Astrocyte of the cerebellum (primary cell): ENCODE data around the gene ANAPC10.
A peak's percentile ranks its signal among the peaks of the same experiment; 100 is the strongest.
"Not testable (repeated sequence)": the region's sequence is repeated elsewhere in the genome, so short reads cannot be mapped to it uniquely, and the experiment has no call there.

Source experiments
- DNase-seq: peaks from one replicate; pipeline ENCODE4 v3.0.0-alpha.2; 2011; ENCODE audit warnings: low read depth
- H3K4me3 ChIP-seq: 2 replicates; pipeline ENCODE4 v1.5.1; 2011; ENCODE audit warnings: mild to moderate bottlenecking, low read depth, low read length, moderate library complexity
- in situ Hi-C: cut with HindIII; loops from 2 replicates; pipeline ENCODE4 v1.10.0; 2017; ENCODE audit warnings: low sequenced_read_pairs
- TF ChIP-seq, protein P1 (sequence below): IDR thresholded peaks from 2 replicates; pipeline ENCODE4 v1.5.1; 2012; ENCODE audit warnings: low read length, low read depth, moderate library complexity, mild to moderate bottlenecking; ENCODE audit errors: missing control alignments

Gene ANAPC10

DNA sequence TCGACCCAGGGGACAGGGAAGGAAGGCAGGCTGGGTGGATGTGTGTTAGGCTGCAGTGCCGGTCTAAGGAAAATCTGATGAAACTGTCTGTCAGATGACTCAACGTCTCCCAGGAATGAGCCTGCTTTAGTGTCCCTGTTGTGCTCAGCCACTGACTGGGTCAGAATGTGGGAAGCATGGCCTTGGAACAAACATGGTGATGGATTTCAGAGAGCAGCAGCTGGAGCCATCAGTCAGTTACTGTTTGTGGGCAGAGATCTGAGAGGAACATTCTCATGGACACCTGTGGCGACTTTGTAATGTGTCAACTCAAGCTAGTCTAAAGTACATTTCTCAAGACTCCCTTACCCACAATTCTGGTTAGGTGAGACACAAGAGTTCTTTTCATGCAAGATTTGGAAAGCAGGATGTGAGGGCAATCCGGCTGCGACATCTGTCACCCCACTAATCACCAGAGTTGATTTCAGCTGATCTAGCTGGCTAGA, 63.2 kb downstream of the ANAPC10 start:
- TF ChIP-seq, protein P1, sequence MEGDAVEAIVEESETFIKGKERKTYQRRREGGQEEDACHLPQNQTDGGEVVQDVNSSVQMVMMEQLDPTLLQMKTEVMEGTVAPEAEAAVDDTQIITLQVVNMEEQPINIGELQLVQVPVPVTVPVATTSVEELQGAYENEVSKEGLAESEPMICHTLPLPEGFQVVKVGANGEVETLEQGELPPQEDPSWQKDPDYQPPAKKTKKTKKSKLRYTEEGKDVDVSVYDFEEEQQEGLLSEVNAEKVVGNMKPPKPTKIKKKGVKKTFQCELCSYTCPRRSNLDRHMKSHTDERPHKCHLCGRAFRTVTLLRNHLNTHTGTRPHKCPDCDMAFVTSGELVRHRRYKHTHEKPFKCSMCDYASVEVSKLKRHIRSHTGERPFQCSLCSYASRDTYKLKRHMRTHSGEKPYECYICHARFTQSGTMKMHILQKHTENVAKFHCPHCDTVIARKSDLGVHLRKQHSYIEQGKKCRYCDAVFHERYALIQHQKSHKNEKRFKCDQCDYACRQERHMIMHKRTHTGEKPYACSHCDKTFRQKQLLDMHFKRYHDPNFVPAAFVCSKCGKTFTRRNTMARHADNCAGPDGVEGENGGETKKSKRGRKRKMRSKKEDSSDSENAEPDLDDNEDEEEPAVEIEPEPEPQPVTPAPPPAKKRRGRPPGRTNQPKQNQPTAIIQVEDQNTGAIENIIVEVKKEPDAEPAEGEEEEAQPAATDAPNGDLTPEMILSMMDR, result no peak
- in situ Hi-C loops, result no loop called here
- H3K4me3 ChIP-seq, result no peak overlapping the region
- DNase-seq, result peak; percentile 75

DNA sequence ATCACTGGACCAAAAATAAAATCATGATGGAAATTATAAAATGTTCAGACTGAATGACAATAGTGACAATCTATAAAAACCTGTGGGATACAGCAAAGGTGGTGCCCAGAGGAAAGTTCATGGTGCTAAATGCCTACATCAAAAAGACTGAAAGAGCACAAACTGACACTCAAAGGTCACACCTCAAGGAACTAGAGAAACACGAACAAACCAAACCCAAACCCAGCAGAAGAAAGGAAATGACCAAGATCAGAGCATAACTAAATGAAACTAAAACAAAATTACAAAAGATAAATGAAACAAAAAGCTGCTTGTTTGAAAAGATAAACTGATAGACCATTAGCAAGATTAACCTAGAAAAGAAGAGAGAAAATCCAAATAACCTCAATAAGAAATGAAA, 78.7 kb downstream of the ANAPC10 start:
- TF ChIP-seq, protein P1, result no peak
- in situ Hi-C loops, result no loop called here
- no peak for DNase-seq
- no peak overlapping the region for H3K4me3 ChIP-seq

DNA sequence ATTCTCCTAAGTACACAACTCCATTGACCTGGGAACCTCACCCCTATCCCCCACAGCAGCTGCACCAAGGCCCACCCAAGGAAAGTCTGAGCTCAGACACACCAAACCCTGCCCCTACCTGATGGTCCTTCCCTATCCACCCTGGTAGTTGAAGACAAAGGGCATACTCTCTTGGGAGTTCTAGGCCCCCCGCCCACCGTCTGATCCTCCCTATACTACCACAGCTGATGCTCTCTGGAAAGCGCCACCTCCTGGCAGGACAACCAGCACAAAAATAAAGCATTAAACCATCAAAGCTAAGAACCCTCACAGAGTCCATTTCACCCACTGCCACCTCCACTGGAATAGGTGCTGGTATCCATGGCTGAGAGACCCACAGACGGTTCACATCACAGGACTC, 83.6 kb downstream of the ANAPC10 start:
- no peak for DNase-seq

DNA sequence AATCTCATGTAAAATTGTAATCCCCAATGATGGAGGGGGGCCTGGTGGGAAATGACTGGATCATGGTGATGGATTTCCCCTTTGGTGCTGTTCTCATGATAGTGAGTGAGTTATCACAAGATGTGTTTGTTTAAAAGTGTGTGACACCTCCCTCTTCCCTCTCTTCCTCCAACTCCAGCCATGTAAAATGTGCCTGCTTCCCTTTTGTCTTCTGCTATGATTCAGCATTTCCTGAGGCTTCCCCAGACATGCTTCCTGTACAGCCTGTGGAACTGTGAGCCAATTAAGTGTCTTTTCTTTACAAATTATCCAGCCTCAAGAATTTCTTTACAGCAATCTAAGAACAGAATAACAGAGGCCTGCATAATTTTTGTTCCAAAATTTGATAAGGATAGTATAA, 85.2 kb downstream of the ANAPC10 start:
- peak; percentile 36 for DNase-seq
- TF ChIP-seq, protein P1, result no peak
- in situ Hi-C loops, result no loop called here
- no peak overlapping the region for H3K4me3 ChIP-seq

More for the DNA sequence above, 83.6 kb downstream of the ANAPC10 start:
- no peak overlapping the region for H3K4me3 ChIP-seq
- TF ChIP-seq, protein P1, result no peak
- in situ Hi-C loops, result no loop called here

DNA sequence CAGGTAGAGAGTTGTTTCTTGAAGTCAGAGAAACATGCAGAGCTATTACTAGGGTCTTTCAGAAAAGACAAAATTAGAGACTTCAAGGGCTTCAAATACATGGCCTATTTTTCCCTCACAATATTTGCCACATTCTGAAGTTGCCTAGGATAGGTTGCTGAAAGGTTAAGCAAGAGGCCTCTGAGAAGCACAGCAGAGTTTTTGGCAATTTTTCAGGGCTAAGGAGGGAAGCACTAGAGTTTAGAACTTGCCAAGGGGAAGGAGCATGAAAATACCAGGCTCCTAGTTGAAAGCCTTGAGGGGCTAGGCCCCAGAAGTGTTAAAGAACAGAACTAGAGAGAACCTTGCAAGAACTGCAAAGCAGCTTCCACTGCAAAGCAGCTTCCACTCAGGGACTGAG, 86.4 kb downstream of the ANAPC10 start:
- H3K4me3 ChIP-seq, result no peak overlapping the region
- TF ChIP-seq, protein P1, result no peak
- no peak for DNase-seq
- in situ Hi-C loops, result no loop called here

DNA sequence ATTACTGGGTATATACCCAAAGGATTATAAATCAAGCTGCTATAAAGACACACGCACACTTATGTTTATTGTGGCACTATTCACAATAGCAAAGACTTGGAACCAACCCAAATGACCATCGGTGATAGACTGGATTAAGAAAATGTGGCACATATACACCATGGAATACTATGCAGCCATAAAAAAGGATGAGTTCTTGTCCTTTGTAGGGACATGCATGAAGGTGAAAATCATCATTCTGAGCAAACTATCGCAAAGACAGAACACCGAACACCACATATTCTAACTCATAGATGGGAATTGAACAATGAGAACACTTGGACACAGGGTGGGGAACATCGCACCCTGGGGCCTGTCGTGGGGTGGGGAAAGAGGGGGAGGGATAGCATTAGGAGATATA, 87.7 kb downstream of the ANAPC10 start:
- DNase-seq, in situ Hi-C loops, H3K4me3 ChIP-seq: not testable (repeated sequence)

DNA sequence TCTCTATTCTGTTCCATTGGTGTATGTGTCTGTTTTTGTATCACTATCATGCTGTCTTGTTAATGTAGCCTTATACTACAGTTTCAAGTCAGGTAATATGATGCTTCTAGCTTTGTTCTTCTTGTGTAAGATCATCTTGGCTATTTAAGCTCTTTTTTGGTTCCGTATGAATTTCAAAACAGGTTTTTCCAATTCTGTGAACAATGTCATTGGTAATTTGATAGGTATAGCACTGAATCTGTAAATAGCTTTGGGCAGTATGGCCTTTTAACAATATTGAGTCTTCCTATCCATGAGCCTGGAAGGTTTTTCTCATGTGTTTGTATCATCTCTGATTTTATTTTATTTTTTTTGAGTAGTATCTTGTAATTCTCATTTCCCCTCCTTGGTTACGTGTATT, 94.3 kb downstream of the ANAPC10 start:
- in situ Hi-C loops, result no loop called here
- no peak overlapping the region for H3K4me3 ChIP-seq
- no peak for DNase-seq
- TF ChIP-seq, protein P1, result no peak
